ENCODE results near the gene DIRAS1.

DNA sequence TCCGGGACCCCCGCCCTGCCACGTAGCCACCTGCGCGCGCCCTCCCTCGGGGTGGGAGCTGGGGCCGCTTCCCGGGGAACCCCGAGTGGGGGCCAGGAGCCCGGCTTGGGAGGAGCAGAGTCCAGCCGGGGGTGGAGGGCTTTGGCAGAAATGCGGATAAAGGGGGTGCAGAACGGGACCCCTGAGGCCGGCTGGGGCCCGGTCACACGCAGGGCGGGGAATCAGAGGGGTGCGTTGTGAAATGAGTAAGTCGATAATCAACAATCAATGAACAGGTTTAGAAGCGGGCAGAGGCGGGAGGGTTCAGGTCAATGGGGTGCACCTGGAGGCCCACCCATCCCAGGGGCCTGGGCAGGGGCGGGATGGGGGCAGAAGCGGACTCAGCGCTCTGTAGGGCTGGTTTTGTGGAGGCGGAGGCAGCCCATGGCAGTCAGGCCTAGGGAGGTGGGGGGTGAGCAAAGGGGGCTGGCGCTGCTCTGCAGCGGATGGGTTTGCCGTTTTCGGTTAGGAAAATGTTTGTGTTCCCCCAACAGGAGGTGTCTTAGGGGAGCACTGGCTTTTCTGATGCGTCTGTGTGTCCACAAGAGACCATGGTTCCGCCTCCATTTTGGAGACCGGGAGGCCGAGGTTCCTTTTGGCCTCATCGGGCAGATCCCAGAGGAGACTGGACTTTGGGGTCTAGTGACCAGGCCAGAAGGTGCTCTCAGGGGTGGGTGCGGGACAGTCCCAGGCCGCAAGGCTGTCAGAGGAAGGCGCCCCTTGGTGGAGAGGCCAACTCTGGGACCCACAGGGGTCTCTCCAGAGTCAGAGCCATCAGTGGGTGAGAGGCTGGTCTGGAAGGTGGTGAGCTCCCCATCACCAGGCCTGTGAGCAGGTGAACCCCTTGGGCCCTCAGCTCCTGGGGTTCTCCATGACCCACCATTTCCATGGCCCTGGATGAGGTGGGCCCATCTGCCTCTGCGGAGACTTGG, 683 bp upstream of the DIRAS1 start:
- TF ChIP-seq EZH2phosphoT487 (conservative IDR thresholded peaks at IDR 0.05; ENCODE audit: low read length), result 0 out of 2 replicates have a peak, but pooled peaks have one; percentile 31
- TF ChIP-seq, protein P1, sequence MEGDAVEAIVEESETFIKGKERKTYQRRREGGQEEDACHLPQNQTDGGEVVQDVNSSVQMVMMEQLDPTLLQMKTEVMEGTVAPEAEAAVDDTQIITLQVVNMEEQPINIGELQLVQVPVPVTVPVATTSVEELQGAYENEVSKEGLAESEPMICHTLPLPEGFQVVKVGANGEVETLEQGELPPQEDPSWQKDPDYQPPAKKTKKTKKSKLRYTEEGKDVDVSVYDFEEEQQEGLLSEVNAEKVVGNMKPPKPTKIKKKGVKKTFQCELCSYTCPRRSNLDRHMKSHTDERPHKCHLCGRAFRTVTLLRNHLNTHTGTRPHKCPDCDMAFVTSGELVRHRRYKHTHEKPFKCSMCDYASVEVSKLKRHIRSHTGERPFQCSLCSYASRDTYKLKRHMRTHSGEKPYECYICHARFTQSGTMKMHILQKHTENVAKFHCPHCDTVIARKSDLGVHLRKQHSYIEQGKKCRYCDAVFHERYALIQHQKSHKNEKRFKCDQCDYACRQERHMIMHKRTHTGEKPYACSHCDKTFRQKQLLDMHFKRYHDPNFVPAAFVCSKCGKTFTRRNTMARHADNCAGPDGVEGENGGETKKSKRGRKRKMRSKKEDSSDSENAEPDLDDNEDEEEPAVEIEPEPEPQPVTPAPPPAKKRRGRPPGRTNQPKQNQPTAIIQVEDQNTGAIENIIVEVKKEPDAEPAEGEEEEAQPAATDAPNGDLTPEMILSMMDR (IDR thresholded peaks at IDR 0.05; ENCODE audit: insufficient read depth, low read length, poor library complexity, severe bottlenecking), result no peak
